Tibial nerve (tissue), 4 donors: ENCODE data around the gene CDC25C. TPM values are rescaled to one million over a fixed set of nuclear protein-coding genes. Genes with fewer than 3 reads are reported as not detected.

ENCODE experiments used
- DNase-seq, 2 donors: peaks; one replicate each; pipeline ENCODE4 v3.0.0-alpha.2; 2019; ENCODE audit warnings: low spot score in 2 of 2
- H3K27ac ChIP-seq, 4 donors: fragments of 200-600 bp; sonication (generic) in 3 of 4; one replicate each; pipeline ENCODE4 v1.5.1; 2017 to 2019; ENCODE audit warnings: mild to moderate bottlenecking in 1 of 4
- H3K27me3 ChIP-seq, 2 donors: fragments of 200-600 bp; sonication (generic) in 1 of 2; one replicate each; pipeline versions ENCODE4 v1.5.1 to v1.6.0; 2017 to 2019
- H3K36me3 ChIP-seq, 3 donors: fragments of 200-600 bp; sonication (generic); one replicate each; pipeline ENCODE4 v1.5.1; 2018 to 2019
- H3K4me1 ChIP-seq, 4 donors: fragments of 200-600 bp; sonication (generic) in 3 of 4; one replicate each; pipeline ENCODE4 v1.5.1; 2017 to 2019
- H3K4me3 ChIP-seq, 4 donors: fragments of 200-600 bp; sonication (generic) in 3 of 4; one replicate each; pipeline ENCODE4 v1.5.1; 2017 to 2019; ENCODE audit warnings: mild to moderate bottlenecking in 1 of 4, moderate library complexity in 1 of 4
- H3K9me3 ChIP-seq, 4 donors: fragments of 200-600 bp; sonication (generic) in 3 of 4; one replicate each; pipeline ENCODE4 v1.5.1; 2017 to 2019
- EP300 ChIP-seq, 2 donors: sonication (generic); formaldehyde crosslinking; IDR thresholded peaks; one replicate each; pipeline ENCODE4 v1.6.1; 2017; ENCODE audit warnings: antibody characterized with exemption in 2 of 2, mild to moderate bottlenecking in 1 of 2
- POLR2A ChIP-seq, 2 donors: fragments of 450-650 bp; IDR thresholded peaks; one replicate each; pipeline ENCODE4 v1.6.1; 2017; ENCODE audit warnings: antibody characterized with exemption in 2 of 2, mild to moderate bottlenecking in 2 of 2, moderate library complexity in 2 of 2
- WGBS, 2 donors: methylation state at CpG; one replicate each; pipeline ENCODE4 v1.1.5; 2018; 5-methylcytosine and 5-hydroxymethylcytosine counted together
- total RNA-seq, 4 donors: library from RNA; depleted of rRNA; stranded (reverse); fragments of >200 nt; gene quantifications; one replicate each; pipeline ENCODE4 v1.1.0, GENCODE V29; 2016
- TF ChIP-seq, protein P1 (sequence below), 5 experiments: fragments of 200-600 bp in 3 of 5; fragments of 450-650 bp in 2 of 5; sonication (generic) in 3 of 5; IDR thresholded peaks; one replicate each; pipeline ENCODE4 v1.5.1; 2016 to 2019; ENCODE audit warnings: antibody characterized with exemption in 5 of 5, mild to moderate bottlenecking in 3 of 5, moderate library complexity in 2 of 5

CDC25C gene
- total RNA-seq: under 1 TPM in 1 of 4 donors, not detected in 3; 0.60 TPM

GRCh38 chr5:138331449-138332368 is at the start of gene CDC25C:
CDC25C (minus strand) TSS chr5:138331804; CDS start chr5:138331180, 624 bp downstream.
- H3K27ac ChIP-seq: peak within 1 kb of the TSS in 2 of 4 donors; percentile 26 to 27

GRCh38 chr5:138372653-138373052 is 41.0 kb upstream of the CDC25C start:
- Histone ChIP-seq H3K9me3 (no peaks in the 10 kb centered on the region), H3K27me3 (no peaks in the 10 kb centered on the region), H3K36me3 (peaks cover 0 to 53% (median 3%) of the 10 kb centered on the region in 3 donors), H3K4me3 (no peak overlapping the region), H3K4me1 (peaks cover 0 to 58% (median 8%) of the 10 kb centered on the region in 4 donors), H3K27ac (no peak overlapping the region)
- WGBS, 2 donors: 64 to 66% methylated on average over 5 of the region's 5 CpGs
- TF ChIP-seq EP300 (IDR thresholded peaks at IDR 0.05) (no peak), POLR2A (IDR thresholded peaks at IDR 0.05) (no peak)
- TF ChIP-seq, protein P1, sequence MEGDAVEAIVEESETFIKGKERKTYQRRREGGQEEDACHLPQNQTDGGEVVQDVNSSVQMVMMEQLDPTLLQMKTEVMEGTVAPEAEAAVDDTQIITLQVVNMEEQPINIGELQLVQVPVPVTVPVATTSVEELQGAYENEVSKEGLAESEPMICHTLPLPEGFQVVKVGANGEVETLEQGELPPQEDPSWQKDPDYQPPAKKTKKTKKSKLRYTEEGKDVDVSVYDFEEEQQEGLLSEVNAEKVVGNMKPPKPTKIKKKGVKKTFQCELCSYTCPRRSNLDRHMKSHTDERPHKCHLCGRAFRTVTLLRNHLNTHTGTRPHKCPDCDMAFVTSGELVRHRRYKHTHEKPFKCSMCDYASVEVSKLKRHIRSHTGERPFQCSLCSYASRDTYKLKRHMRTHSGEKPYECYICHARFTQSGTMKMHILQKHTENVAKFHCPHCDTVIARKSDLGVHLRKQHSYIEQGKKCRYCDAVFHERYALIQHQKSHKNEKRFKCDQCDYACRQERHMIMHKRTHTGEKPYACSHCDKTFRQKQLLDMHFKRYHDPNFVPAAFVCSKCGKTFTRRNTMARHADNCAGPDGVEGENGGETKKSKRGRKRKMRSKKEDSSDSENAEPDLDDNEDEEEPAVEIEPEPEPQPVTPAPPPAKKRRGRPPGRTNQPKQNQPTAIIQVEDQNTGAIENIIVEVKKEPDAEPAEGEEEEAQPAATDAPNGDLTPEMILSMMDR (IDR thresholded peaks at IDR 0.05): no peak
- no peak for DNase-seq

More at GRCh38 chr5:138331449-138332368, at the start of gene CDC25C:
- peak; percentile 96 to 98 for DNase-seq
- Histone ChIP-seq H3K4me1 (peaks cover 0 to 17% (median 8%) of the 10 kb centered on the region in 4 donors), H3K9me3 (no peaks in the 10 kb centered on the region), H3K4me3 (peak within 1 kb of the TSS; percentile 33 to 57 (median 48)), H3K27me3 (no peaks in the 10 kb centered on the region), H3K36me3 (no peaks in the 10 kb centered on the region)
- WGBS, 2 donors: 0 to 1% methylated on average over 54 to 55 of the region's 55 CpGs
- TF ChIP-seq, protein P1 (IDR thresholded peaks at IDR 0.05): peak in 1 of 5 experiments; percentile 60
- TF ChIP-seq POLR2A (IDR thresholded peaks at IDR 0.05): peak in 1 of 2 donors; percentile 39
- TF ChIP-seq EP300 (IDR thresholded peaks at IDR 0.05): peak; percentile 61 to 65

- peaks cover 0 to 49% (median 3%) of the 10 kb centered on the region in 3 donors for H3K36me3 ChIP-seq
- 71 to 73% methylated on average over 1 of the region's 1 CpG for WGBS, 2 donors
- H3K27me3 ChIP-seq: no peaks in the 10 kb centered on the region
- DNase-seq: no peak
- no peak overlapping the region for H3K27ac ChIP-seq
- H3K4me3 ChIP-seq: no peak overlapping the region
- no peaks in the 10 kb centered on the region for H3K9me3 ChIP-seq
- no peak for TF ChIP-seq EP300 (IDR thresholded peaks at IDR 0.05)
- TF ChIP-seq, protein P1 (IDR thresholded peaks at IDR 0.05): no peak
- no peak for TF ChIP-seq POLR2A (IDR thresholded peaks at IDR 0.05)
- peaks cover 0 to 63% (median 8%) of the 10 kb centered on the region in 4 donors for H3K4me1 ChIP-seq
Measured at GRCh38 chr5:138372225-138372624, 40.6 kb upstream of the CDC25C start.

DNA sequence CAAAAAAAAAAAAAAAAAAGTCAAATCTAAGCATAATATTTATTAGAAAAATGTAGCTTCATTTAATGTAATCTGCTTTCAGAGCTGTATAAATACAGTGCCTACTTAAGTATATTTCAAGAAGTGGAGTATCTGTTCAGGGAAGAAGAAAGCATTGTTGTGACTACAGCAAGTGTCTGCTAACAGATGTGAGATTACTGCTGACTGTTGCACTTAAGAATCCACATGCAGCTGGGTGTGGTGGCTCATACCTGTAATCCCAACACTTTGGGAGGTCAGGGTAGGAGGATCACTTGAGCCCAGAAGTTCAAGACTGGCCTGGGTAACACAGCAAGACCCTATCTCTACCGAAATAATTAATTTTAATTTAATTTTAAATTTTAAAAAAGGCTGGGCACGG is 39.9 kb upstream of the CDC25C start:
- WGBS, 2 donors: 94 to 98% methylated on average over 2 of the region's 2 CpGs
- Histone ChIP-seq H3K4me1 (peaks cover 0 to 70% (median 11%) of the 10 kb centered on the region in 4 donors), H3K4me3 (no peak overlapping the region)

More for the DNA sequence above, 39.9 kb upstream of the CDC25C start:
- DNase-seq: no peak
- H3K9me3 ChIP-seq: no peaks in the 10 kb centered on the region
- H3K27me3 ChIP-seq: no peaks in the 10 kb centered on the region
- TF ChIP-seq, protein P1 (IDR thresholded peaks at IDR 0.05): no peak
- TF ChIP-seq EP300 (IDR thresholded peaks at IDR 0.05) (no peak), POLR2A (IDR thresholded peaks at IDR 0.05) (no peak)
- H3K36me3 ChIP-seq: peaks cover 0 to 41% (median 3%) of the 10 kb centered on the region in 3 donors
- no peak overlapping the region for H3K27ac ChIP-seq
